Sigmoid colon (tissue), 7 donors: ENCODE results near the gene DYTN. TPM values are rescaled to one million over a fixed set of nuclear protein-coding genes. Genes with fewer than 3 reads are reported as not detected.

Experiments used
- DNase-seq: peaks from one replicate; pipeline ENCODE4 v3.0.0-alpha.2; 2019
- H3K27ac ChIP-seq, 4 donors: fragments of 200-600 bp; sonication (generic); one replicate each; pipeline ENCODE4 v1.5.1; 2016 to 2019; ENCODE audit warnings: mild to moderate bottlenecking in 1 of 4
- H3K27me3 ChIP-seq, 3 donors: fragments of 200-600 bp; sonication (generic); one replicate each; pipeline ENCODE4 v1.5.1; 2019; ENCODE audit warnings: mild to moderate bottlenecking in 1 of 3
- H3K36me3 ChIP-seq, 4 donors: fragments of 200-600 bp; sonication (generic); one replicate each; pipeline ENCODE4 v1.5.1; 2016 to 2019
- H3K4me1 ChIP-seq, 4 donors: fragments of 200-600 bp; sonication (generic); one replicate each; pipeline ENCODE4 v1.5.1; 2017 to 2019
- H3K4me3 ChIP-seq, 4 donors: fragments of 200-600 bp; sonication (generic); one replicate each; pipeline ENCODE4 v1.5.1; 2017 to 2019; ENCODE audit warnings: mild to moderate bottlenecking in 2 of 4, moderate library complexity in 1 of 4
- H3K9me3 ChIP-seq, 4 donors: fragments of 200-600 bp in 3 of 4; sonication (generic) in 3 of 4; one replicate each; pipeline versions ENCODE4 v1.5.1 to v1.6.1; 2013 to 2019
- EP300 ChIP-seq, 4 donors: sonication (generic); formaldehyde crosslinking; IDR thresholded peaks; one replicate each; pipeline ENCODE4 v1.6.1; 2017; ENCODE audit warnings: antibody characterized with exemption in 4 of 4
- POLR2A ChIP-seq, 2 donors: fragments of 450-650 bp; IDR thresholded peaks; one replicate each; pipeline ENCODE4 v1.6.1; 2016; ENCODE audit warnings: antibody characterized with exemption in 2 of 2, mild to moderate bottlenecking in 2 of 2, moderate library complexity in 2 of 2
- POLR2AphosphoS5 ChIP-seq, 4 donors: sonication (generic); formaldehyde crosslinking; IDR thresholded peaks; one replicate each; pipeline ENCODE4 v1.6.1; 2017; ENCODE audit warnings: antibody characterized with exemption in 4 of 4
- WGBS, 2 donors: extraction: QIAGEN DNeasy Blood & Tissue Kit; methylation state at CpG; one replicate each; pipeline ENCODE4 v1.1.7; 2013; 5-methylcytosine and 5-hydroxymethylcytosine counted together
- intact Hi-C: fragments of 100-400 bp; cut with DNase I; formaldehyde crosslinking; loops from one replicate; pipeline ENCODE4 v1.15.1; 2023
- polyA plus RNA-seq, 3 donors: library from polyadenylated mRNA; stranded (reverse); fragments of 200-250 nt; gene quantifications; one replicate each; pipeline ENCODE4 v1.2.3, GENCODE V29; 2013
- total RNA-seq, 4 donors: library from RNA; depleted of rRNA; stranded (reverse); fragments of >200 nt; gene quantifications; one replicate each; pipeline ENCODE4 v1.1.0, GENCODE V29; 2016
- TF ChIP-seq, protein P1 (sequence below), 4 experiments: fragments of 450-650 bp in 3 of 4; fragments of 200-600 bp in 1 of 4; IDR thresholded peaks; one replicate each; pipeline ENCODE4 v1.5.1; 2016 to 2019; ENCODE audit warnings: antibody characterized with exemption in 4 of 4, mild to moderate bottlenecking in 3 of 4, moderate library complexity in 2 of 4
- donor health status: healthy with polysubstance abuse.
- donor health status: Bipolar disorder and iron deficiency.
- donor health status: healthy.

The DYTN gene
- total and polyA plus RNA-seq, 7 donors, result not detected

DNA sequence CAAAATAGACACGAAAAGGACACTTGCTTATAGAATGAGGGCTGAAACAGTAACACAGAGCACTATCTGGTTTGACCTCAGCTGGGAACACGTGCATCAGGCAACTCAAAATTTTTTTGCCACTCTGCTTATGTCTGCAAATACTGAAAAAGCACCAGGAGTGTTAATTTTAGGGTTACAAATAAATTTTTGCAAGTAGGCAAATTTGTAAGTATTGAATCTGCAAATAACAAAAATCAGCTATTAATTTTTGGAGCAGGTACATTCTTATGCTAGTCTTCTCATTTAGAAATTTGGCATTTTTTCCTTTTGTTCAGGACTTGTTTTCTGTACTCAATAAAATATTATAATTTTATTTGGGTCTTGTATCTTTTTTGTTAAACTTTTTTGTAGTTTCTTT lies 29.7 kb downstream of the DYTN start:
- H3K4me3 ChIP-seq, result no peak overlapping the region
- intact Hi-C loops, result no loop called here
- no peak overlapping the region for H3K27ac ChIP-seq
- WGBS, 2 donors, result 66 to 79% methylated on average over 2 of the region's 2 CpGs
- TF ChIP-seq POLR2A (IDR thresholded peaks at IDR 0.05) (no peak), EP300 (IDR thresholded peaks at IDR 0.05) (no peak), POLR2AphosphoS5 (IDR thresholded peaks at IDR 0.05) (no peak)
- TF ChIP-seq, protein P1, sequence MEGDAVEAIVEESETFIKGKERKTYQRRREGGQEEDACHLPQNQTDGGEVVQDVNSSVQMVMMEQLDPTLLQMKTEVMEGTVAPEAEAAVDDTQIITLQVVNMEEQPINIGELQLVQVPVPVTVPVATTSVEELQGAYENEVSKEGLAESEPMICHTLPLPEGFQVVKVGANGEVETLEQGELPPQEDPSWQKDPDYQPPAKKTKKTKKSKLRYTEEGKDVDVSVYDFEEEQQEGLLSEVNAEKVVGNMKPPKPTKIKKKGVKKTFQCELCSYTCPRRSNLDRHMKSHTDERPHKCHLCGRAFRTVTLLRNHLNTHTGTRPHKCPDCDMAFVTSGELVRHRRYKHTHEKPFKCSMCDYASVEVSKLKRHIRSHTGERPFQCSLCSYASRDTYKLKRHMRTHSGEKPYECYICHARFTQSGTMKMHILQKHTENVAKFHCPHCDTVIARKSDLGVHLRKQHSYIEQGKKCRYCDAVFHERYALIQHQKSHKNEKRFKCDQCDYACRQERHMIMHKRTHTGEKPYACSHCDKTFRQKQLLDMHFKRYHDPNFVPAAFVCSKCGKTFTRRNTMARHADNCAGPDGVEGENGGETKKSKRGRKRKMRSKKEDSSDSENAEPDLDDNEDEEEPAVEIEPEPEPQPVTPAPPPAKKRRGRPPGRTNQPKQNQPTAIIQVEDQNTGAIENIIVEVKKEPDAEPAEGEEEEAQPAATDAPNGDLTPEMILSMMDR (IDR thresholded peaks at IDR 0.05), result no peak
- H3K4me1 ChIP-seq, result no peaks in the 10 kb centered on the region
- no peak for DNase-seq
- no peaks in the 10 kb centered on the region for H3K36me3 ChIP-seq
- H3K27me3 ChIP-seq, result no peaks in the 10 kb centered on the region
- H3K9me3 ChIP-seq, result no peaks in the 10 kb centered on the region

DNA sequence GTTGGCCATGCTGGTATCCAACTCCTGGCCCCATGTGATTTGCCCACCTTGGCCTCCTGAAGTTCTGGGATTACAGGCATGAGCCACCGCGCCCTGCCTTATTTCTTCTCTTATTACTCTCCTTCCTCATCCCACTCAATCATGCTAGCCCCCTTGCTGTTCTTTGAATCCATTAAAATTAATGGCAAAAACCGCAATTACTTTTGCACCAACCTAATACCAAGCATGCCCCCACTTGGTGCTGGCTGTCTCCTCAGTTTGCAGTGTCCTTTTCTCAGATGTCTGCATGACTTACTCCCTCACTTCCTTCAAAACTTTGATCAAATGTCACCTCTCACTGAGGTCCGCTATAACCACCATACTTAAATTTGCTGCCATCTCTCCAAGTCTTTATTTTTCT lies 34.6 kb downstream of the DYTN start:
- Histone ChIP-seq H3K27ac (no peak overlapping the region), H3K4me3 (no peak overlapping the region), H3K4me1 (no peaks in the 10 kb centered on the region), H3K27me3 (no peaks in the 10 kb centered on the region), H3K36me3 (no peaks in the 10 kb centered on the region), H3K9me3 (no peaks in the 10 kb centered on the region)
- no peak for TF ChIP-seq EP300 (IDR thresholded peaks at IDR 0.05)
- TF ChIP-seq POLR2AphosphoS5 (IDR thresholded peaks at IDR 0.05), result no peak
- no peak for TF ChIP-seq POLR2A (IDR thresholded peaks at IDR 0.05)
- TF ChIP-seq, protein P1 (IDR thresholded peaks at IDR 0.05), result no peak
- intact Hi-C loops, result no loop called here
- no peak for DNase-seq
- 90 to 91% methylated on average over 4 of the region's 4 CpGs for WGBS, 2 donors

DNA sequence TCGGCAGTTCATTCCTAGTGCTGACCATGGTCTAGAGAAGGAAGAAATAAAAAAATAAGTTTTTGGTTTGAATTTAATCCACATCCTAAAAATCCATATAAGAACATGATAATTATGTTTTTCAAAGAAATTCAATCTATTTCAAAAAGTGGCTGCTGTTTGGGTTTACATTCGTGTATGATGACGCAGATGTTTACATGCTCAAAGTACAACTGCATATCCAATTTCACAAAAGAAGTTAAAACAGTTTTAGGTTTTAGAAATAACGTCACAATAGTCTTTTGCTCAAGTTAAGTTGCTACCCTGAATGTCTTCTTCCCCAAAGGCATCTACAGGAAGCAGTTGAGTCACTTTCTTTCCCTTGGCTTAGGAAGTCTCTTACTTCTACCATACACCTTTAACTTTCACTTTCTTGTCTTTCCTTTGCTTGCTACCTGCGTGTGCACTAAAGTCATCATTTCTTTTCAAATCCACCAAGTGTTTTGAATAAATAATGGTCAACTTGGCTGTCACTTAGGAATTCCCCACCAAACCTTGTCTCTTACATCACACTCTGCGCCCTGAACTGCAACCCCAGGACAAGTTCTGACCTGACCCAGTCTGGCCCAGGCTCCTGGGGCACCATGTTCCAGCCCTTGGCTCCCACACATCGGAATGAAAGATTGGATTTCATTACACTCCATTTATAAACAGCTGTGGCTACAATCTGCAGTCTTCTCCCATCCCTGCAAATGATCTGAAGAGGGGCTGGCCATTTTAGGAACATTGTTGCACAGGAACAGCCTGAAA lies 47.5 kb downstream of the DYTN start:
- TF ChIP-seq POLR2A (IDR thresholded peaks at IDR 0.05) (no peak), EP300 (IDR thresholded peaks at IDR 0.05) (no peak), POLR2AphosphoS5 (IDR thresholded peaks at IDR 0.05) (no peak)
- TF ChIP-seq, protein P1 (IDR thresholded peaks at IDR 0.05), result no peak
- 81 to 87% methylated on average over 7 of the region's 7 CpGs for WGBS, 2 donors
- H3K4me3 ChIP-seq, result no peak overlapping the region

DNA sequence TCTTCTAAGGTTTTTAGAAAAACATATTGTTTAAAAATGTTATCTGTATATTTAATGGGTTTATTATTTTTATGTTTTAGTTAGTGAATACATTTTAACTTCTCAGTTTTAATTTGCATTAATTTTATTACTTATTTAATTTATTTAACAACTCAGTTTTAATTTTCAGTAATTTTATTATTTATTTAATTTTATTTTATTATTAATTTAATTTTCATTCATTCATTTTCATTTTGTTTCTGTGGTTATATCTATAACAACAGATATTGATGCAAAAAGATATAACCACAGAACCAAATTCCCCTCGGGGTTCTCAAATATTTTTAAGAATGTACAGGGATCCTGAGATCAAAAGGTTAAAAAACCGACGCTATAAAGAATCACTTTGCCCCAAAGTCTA lies 52.9 kb downstream of the DYTN start:
- Histone ChIP-seq H3K9me3 (no peaks in the 10 kb centered on the region), H3K4me3 (no peak overlapping the region), H3K27me3 (no peaks in the 10 kb centered on the region), H3K4me1 (no peaks in the 10 kb centered on the region), H3K36me3 (no peaks in the 10 kb centered on the region), H3K27ac (no peak overlapping the region)
- intact Hi-C loops, result no loop called here
- TF ChIP-seq EP300 (IDR thresholded peaks at IDR 0.05), result no peak
- DNase-seq, result no peak
- WGBS, 2 donors, result 79 to 87% methylated on average over 3 of the region's 3 CpGs

More for the DNA sequence above, 47.5 kb downstream of the DYTN start:
- no peaks in the 10 kb centered on the region for H3K27me3 ChIP-seq
- no peaks in the 10 kb centered on the region for H3K36me3 ChIP-seq
- no peaks in the 10 kb centered on the region for H3K4me1 ChIP-seq
- H3K9me3 ChIP-seq, result no peaks in the 10 kb centered on the region
- no peak overlapping the region for H3K27ac ChIP-seq
- intact Hi-C loops, result no loop called here
- no peak for DNase-seq

DNA sequence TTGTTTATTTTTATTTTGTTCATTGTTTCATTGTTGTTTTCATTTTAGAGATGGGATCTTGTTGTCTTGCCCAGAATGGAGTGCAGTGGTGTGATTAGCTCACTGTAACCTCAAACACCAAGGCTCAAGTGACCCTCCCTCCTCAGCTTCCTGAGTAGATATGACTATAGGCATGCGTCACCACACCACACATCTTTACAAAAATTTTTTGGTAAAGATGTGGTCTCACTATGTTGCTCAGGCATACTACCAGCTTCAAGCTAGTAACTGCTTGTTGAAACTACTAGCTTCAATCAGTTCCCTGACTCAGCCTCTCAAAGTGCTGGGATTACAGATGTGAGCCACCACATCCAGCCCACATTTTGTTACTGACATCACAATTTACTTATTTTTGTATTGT lies 61.1 kb downstream of the DYTN start:
- Histone ChIP-seq H3K27me3 (no peaks in the 10 kb centered on the region), H3K36me3 (no peaks in the 10 kb centered on the region), H3K4me1 (no peaks in the 10 kb centered on the region), H3K9me3 (no peaks in the 10 kb centered on the region), H3K27ac (no peak overlapping the region), H3K4me3 (no peak overlapping the region)
- DNase-seq, result no peak
- intact Hi-C loops, result no loop called here
- TF ChIP-seq POLR2AphosphoS5 (IDR thresholded peaks at IDR 0.05), result no peak
- no peak for TF ChIP-seq POLR2A (IDR thresholded peaks at IDR 0.05)
- TF ChIP-seq EP300 (IDR thresholded peaks at IDR 0.05), result no peak
- TF ChIP-seq, protein P1 (IDR thresholded peaks at IDR 0.05), result no peak
- WGBS, 2 donors, result 90 to 93% methylated on average over 1 of the region's 1 CpG
